GM19035 (cell line): Measurements from ENCODE around the gene CYYR1.

Experiments used
- ATAC-seq: cut with Tn5 transposase; IDR thresholded peaks from one replicate; pipeline ENCODE4 v1.9.1; 2021; ENCODE audit not compliant: unreplicated experiment

CYYR1 gene

DNA sequence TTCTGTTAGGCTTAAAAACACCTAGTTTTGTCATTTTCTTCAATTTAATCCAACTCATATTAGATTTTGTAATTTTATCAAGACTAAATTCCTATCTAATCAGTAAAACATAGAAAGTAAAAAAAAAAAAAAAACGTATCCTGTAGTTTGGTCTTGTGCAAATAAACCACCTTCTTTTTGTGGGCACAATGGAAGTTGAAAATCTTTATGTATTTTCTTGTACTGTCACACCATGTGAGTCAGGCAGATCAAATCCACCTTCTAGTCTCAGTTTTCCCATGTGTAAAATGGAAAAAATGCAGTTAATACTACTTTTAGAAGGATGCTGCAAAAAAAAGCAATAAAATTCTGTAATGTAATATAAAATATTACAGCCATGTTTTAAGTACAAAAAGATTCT lies 129.8 kb downstream of the CYYR1 start:
- ATAC-seq: no peak

DNA sequence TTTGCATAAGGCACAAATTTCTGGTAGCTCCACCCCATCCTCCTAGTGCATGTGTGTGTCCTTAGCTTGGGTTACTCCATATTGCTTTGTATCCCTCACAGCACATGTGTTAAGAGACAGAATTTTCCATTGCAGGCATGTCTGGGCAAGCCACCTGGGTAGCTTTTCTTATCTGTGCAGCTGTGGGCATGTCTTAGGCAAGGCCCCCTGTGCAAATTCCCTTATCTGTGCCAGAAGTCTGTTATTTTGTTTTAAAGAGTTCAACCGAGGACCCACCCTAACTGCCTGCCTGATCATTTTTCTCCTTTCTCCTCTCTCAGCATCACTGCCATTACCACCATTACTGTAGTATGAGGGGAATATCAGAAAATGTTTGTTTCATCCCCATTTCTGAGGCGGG lies 131.9 kb downstream of the CYYR1 start:
- no peak for ATAC-seq

- no peak for ATAC-seq
Observed at GRCh38 chr21:26438976-26439375, 134.1 kb downstream of the CYYR1 start.

DNA sequence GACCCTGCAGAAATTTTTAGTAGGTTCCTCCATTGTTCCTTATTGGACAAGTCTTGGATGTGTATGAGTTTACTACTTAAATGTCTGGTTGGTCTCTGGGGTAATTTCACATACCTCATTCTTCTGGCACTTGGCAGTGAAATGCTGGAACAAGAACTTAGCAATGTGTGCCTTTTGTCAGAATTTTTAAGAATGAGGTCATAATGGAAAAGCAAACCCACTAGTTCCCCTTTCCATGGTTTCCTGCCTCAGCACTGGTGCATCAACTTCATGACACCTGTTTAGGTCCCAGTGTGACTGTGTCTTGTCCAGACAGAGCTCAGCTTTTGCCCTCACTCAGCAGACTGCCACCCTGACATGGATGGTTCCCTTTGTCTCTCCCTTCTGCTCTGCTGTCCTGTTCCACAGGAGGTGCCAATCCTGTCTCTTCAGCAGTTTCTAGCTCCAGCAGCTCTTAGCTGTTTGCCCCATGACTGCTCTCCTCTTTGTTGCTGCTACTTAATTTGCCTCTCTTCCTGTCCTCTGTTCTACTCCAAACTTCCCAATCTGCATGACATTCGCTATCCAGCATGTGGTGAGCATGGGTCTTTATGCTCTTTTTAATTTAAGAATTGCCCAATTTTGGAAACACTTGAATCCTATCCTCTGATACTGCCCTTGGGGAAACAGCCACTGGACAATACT lies 135.6 kb downstream of the CYYR1 start:
- no peak for ATAC-seq

DNA sequence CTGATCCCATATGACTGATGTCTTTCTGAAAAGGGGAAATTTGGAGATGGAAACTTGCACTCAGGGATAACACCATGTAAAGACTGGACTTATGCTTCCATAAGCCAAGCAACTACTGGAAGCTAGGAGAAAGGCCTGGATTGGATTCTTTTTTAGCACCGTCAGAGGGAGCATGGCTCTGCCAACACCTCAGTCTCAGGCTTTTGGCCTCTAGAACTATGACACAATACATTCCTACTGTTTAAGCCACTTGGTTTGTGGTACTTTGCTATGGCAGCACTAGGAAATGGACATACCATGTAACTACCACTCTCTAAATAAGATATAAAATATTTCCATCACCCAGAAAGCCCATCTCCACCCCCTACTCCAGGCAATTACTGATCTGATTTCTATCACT lies 139.7 kb downstream of the CYYR1 start:
- no peak for ATAC-seq

- no peak for ATAC-seq
Observed at GRCh38 chr21:26432410-26432809, 140.7 kb downstream of the CYYR1 start.

GRCh38 chr21:26425576-26425975 lies 147.5 kb downstream of the CYYR1 start:
- no peak for ATAC-seq

GRCh38 chr21:26423511-26423910 lies 149.6 kb downstream of the CYYR1 start:
- no peak for ATAC-seq

GRCh38 chr21:26422706-26423105 lies 150.4 kb downstream of the CYYR1 start:
- no peak for ATAC-seq

DNA sequence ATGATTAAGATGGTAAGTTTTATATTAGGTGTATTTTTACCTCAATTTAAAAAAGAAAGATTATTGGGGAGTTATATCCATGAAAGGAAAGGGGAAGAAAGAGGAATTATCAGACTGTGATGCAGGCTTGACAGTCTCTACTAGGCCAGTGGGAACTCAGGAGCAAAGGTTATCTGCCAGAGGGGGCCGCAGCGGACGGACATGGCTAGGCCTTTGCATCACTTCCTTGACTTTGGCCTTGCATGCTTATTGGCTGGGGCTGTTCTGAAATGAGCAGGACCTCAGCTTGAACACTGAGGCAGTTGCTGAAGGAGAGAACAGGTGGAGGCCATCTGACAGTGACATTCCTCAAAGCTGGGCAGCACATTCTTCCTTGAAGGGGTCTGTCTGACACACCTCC lies 150.9 kb downstream of the CYYR1 start:
- no peak for ATAC-seq

DNA sequence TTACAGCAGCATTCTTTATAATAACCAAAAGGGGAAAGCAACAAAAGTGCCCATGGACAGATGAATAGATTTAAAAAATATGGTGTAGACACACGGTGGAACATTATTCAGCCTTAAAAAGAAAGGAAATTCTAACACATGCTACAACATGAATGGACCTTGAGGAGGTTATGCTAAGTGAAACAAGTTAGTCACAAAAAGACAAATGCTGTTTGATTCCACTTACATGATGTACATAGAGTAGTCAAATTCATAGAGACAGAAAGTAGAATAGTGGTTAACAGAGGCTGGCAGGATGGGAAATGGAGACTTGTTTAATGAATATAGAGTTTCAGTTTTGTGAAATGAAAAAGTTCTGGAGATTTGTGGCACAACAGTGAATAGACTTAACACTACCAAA lies 151.4 kb downstream of the CYYR1 start:
- no peak for ATAC-seq
